OCI-LY3 (cell line): Measurements from ENCODE around the gene CRTC1.

Experiments
- H2AFZ ChIP-seq: fragments of 200-600, 300-600 bp; shearing (Covaris generic); 2 replicates; pipeline ENCODE4 v1.6.0; 2014; ENCODE audit warnings: antibody characterized with exemption, low read depth, low read length
- H3K27ac ChIP-seq: fragments of 200-600, 300-600 bp; sonication (generic); 2 replicates; pipeline ENCODE4 v1.5.1; 2014; ENCODE audit warnings: mild to moderate bottlenecking, low read length, moderate library complexity, mixed read lengths
- H3K27me3 ChIP-seq: fragments of 200-600, 300-600 bp; sonication (generic); 2 replicates; pipeline ENCODE4 v1.6.1; 2014; ENCODE audit warnings: low read depth, low read length, mixed read lengths
- H3K36me3 ChIP-seq: fragments of 200-600, 300-600 bp; sonication (generic); replicated peaks from 2 replicates; pipeline ENCODE3; 2014; ENCODE audit warnings: low read depth, low read length, mixed read lengths
- H3K4me1 ChIP-seq: fragments of 300-600, 200-600 bp; sonication (generic); 2 replicates; pipeline ENCODE4 v1.6.1; 2014; ENCODE audit warnings: low read length, mixed read lengths
- H3K4me2 ChIP-seq: fragments of 200-600, 300-600 bp; sonication (generic); 2 replicates; pipeline ENCODE4 v1.6.1; 2014; ENCODE audit warnings: low read length, mixed read lengths
- H3K4me3 ChIP-seq: fragments of 300-600, 200-600 bp; sonication (generic); 2 replicates; pipeline ENCODE4 v1.5.1; 2014; ENCODE audit warnings: antibody characterized with exemption, mild to moderate bottlenecking, low read length, moderate library complexity
- H3K79me2 ChIP-seq: fragments of 300-600, 200-600 bp; shearing (Covaris generic); 2 replicates; pipeline ENCODE4 v1.6.1; 2014; ENCODE audit warnings: mild to moderate bottlenecking, low read length, mixed read lengths
- H3K9ac ChIP-seq: fragments of 300-600, 200-600 bp; shearing (Covaris generic); 2 replicates; pipeline ENCODE4 v1.6.0; 2014; ENCODE audit warnings: mild to moderate bottlenecking, low read length, moderate library complexity
- H3K9me3 ChIP-seq: fragments of 200-600, 300-600 bp; shearing (Covaris generic); 2 replicates; pipeline ENCODE4 v1.6.1; 2014; ENCODE audit warnings: low read length, mixed read lengths; ENCODE audit not compliant: insufficient read depth
- H4K20me1 ChIP-seq: fragments of 200-600, 300-600 bp; sonication (generic); 2 replicates; pipeline ENCODE4 v1.6.1; 2016; ENCODE audit warnings: low read length, mixed read lengths; ENCODE audit not compliant: insufficient read depth
- CTCF ChIP-seq: fragments of 200-600, 300-600 bp; sonication (generic); IDR thresholded peaks from 2 replicates; pipeline ENCODE4 v1.5.1; 2014; ENCODE audit warnings: antibody characterized with exemption, low read length, low read depth
- EZH2phosphoT487 ChIP-seq: fragments of 200-600 bp; shearing (Covaris generic); IDR thresholded peaks from 2 replicates; pipeline ENCODE4 v1.6.1; 2018; ENCODE audit warnings: antibody characterized with exemption, mixed run types, low read depth

The CRTC1 gene

GRCh38 chr19:18654469-18654868 lies 29.0 kb upstream of the CRTC1 start:
- Histone ChIP-seq H4K20me1 (peaks cover 53% of the 10 kb centered on the region), H3K4me3 (no peak overlapping the region), H3K9ac (no peak overlapping the region), H3K79me2 (peaks cover 4% of the 10 kb centered on the region), H3K4me2 (no peak overlapping the region), H3K27ac (no peak overlapping the region), H3K27me3 (peaks cover 21% of the 10 kb centered on the region; the same call in 1 of the 2 replicates), H2AFZ (no peak overlapping the region), H3K36me3 (no peaks in the 10 kb centered on the region), H3K4me1 (peaks cover 28% of the 10 kb centered on the region), H3K9me3 (no peaks in the 10 kb centered on the region)
- TF ChIP-seq CTCF = no peak

DNA sequence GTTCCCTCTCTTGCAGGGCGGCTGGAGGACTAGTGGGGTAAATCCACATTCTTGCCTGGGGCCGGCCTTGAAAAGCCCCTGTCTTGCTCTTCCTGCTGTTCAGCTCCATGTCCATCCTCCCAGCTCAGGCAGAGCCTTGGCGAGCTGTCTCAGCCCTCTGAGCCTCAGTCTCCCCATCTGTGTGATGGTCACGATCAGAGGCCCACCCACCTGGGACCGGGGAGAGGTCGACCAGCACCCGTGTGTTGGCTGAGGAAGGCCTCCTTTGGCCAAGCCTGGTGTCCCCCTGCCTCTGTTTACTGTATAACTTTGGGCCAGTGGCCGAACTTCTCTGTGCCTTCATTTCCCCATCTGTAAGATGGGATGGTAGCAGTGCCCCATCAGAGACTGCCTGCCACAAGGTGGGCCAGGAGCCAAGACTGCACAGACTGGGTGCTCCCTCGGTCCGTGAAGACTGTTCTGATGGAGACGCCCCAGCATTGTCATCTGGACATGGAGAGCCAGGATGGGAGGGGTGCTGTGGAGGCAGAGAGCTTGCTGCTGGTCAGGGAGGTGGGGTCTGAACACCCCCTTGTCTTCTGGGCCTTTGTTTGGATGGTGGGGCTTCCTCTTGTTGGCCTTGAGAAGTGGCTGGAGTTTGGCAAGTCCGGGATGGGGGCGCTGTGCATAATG lies 28.2 kb upstream of the CRTC1 start:
- H3K4me3 ChIP-seq = no peak overlapping the region
- H3K9me3 ChIP-seq = no peaks in the 10 kb centered on the region
- TF ChIP-seq EZH2phosphoT487 (no peak), CTCF (no peak; the same call in 1 of the 2 replicates)
- H3K4me1 ChIP-seq = peaks cover 34% of the 10 kb centered on the region
- H3K27ac ChIP-seq = no peak overlapping the region
- no peak overlapping the region for H3K9ac ChIP-seq
- peaks cover 21% of the 10 kb centered on the region; the same call in 1 of the 2 replicates for H3K27me3 ChIP-seq
- H3K36me3 ChIP-seq = no peaks in the 10 kb centered on the region
- peaks cover 57% of the 10 kb centered on the region for H4K20me1 ChIP-seq
- no peak overlapping the region for H3K4me2 ChIP-seq
- H3K79me2 ChIP-seq = peaks cover 4% of the 10 kb centered on the region
- H2AFZ ChIP-seq = no peak overlapping the region

DNA sequence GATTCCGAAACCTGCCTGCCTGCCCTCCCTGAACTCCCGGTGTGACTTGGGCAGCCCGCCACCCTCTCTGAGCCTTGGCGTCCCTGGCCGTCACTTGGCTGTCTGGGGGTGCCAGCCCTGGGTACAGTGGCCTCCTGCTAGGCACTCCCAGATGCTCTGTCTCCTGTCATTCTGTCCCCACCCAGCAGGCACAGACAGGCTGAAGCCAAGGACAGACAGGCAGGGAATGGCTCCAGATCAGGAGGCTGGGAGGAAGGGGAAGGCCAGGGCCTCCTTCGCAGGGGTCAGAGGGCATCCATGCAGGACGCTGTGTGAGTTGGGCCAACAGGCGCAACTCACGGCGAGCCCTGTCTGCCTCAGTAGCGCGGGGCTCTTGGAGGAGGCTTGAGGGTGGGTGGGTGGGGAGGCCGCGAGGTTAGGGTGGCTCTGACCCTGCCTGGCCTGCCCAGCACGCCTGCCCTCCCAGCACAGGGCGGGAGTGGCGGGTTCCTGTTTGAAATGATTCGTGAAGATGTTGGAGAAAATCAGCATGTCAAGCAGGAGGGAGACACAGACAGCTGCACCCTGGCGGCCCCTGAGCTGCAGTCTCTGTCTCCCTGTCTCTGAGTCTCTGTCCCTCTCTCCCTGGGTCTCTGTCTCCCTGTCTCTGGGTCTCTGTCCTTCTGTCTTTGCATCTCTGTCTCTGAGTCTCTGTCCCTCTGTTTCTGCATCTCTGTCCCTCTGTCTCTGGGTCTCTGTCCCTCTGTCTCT lies 27.0 kb upstream of the CRTC1 start:
- Histone ChIP-seq H2AFZ (no peak overlapping the region), H4K20me1 (peaks cover 55% of the 10 kb centered on the region), H3K9ac (no peak overlapping the region), H3K27me3 (peaks cover 21% of the 10 kb centered on the region; the same call in 1 of the 2 replicates), H3K79me2 (peaks cover 4% of the 10 kb centered on the region), H3K36me3 (peaks cover 3% of the 10 kb centered on the region), H3K9me3 (no peaks in the 10 kb centered on the region), H3K4me2 (no peak overlapping the region), H3K4me3 (no peak overlapping the region), H3K27ac (no peak overlapping the region), H3K4me1 (peaks cover 34% of the 10 kb centered on the region)
- TF ChIP-seq EZH2phosphoT487 (no peak), CTCF (no peak)

DNA sequence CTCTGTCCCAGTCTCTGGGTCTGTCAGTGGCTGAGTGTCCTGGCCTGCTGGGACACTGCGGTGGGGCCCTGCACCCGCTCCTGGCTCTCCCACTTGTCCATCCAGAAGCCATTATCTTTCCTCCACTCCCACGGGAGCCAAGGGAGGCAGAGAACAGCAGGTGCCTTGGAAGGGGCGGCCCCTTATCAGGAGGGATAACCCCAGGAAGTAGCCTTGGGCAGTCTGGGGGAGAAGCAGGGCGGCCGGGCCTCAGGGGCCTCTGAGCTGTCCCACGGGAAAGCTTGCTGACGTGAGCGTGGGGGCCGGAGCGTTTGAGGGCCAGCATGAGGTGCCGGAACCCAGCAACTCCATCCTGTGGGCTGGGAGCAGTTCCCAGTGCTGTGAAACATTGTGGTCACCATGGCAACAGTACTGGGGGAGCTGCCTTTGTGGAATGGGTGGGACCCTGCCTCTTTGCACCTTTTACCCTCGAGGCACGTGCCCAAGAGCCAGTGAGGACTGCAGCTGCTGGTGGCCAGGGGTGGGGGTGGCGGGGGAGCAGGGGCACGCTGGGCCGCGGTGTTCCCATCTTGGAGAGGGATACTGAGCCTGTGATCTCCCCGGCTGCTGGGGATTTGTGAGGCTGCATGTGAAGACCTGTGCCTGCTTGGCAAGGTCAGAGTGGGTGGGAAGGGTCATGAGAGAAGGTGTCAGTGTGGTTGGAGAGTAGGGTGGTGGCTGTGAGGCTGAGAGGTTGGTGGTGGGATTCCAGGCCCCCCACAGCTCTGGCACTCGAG lies 25.7 kb upstream of the CRTC1 start:
- H3K79me2 ChIP-seq = peaks cover 4% of the 10 kb centered on the region
- peaks cover 34% of the 10 kb centered on the region for H3K4me1 ChIP-seq
- TF ChIP-seq CTCF (no peak), EZH2phosphoT487 (no peak)
- peaks cover 8% of the 10 kb centered on the region for H3K36me3 ChIP-seq
- H3K9me3 ChIP-seq = no peaks in the 10 kb centered on the region
- H2AFZ ChIP-seq = no peak overlapping the region
- no peak overlapping the region for H3K9ac ChIP-seq
- H3K27ac ChIP-seq = no peak overlapping the region
- peaks cover 57% of the 10 kb centered on the region for H4K20me1 ChIP-seq
- H3K4me2 ChIP-seq = peak overlapping the region; percentile 90
- peak overlapping the region; percentile 9 for H3K4me3 ChIP-seq
- peaks cover 21% of the 10 kb centered on the region; the same call in 1 of the 2 replicates for H3K27me3 ChIP-seq
